Femur (tissue), 1 donor: Measurements from ENCODE around the gene PRKCH.
"Not testable (repeated sequence)": the region's sequence is repeated elsewhere in the genome, so short reads cannot be mapped to it uniquely, and the experiment has no call there.

ENCODE experiments used
- DNase-seq: peaks from one replicate; pipeline ENCODE4 v3.0.0-alpha.2; 2017

PRKCH gene

GRCh38 chr14:61396694-61397093 is 75.3 kb downstream of the PRKCH start:
- DNase-seq, result no peak

GRCh38 chr14:61397615-61398014 is 76.2 kb downstream of the PRKCH start:
- DNase-seq, result no peak

GRCh38 chr14:61398221-61398620 is 76.8 kb downstream of the PRKCH start:
- DNase-seq, result no peak

GRCh38 chr14:61399365-61399764 is 78.0 kb downstream of the PRKCH start:
- no peak for DNase-seq

GRCh38 chr14:61401461-61401860 is 80.1 kb downstream of the PRKCH start:
- no peak for DNase-seq

DNA sequence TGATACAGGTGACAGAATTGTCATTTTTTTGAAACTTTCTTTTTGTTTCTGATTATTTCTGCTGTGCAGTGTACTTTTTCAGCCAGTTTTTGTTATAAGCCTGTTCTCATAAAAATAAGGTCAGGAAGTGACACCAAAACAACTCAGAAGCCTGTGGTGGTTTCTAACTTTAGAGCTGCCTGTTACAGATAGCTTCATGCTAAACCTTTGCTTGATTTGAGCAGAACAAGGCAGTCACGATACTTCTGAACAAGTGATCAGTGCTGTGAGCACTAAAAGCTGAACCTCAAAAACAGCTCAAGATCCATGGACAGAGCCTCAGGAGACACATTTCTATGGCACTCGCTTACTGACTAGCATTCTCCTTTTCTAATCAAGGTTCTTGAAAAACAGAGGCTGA is 82.0 kb downstream of the PRKCH start:
- DNase-seq, result no peak

GRCh38 chr14:61404637-61405036 is 83.3 kb downstream of the PRKCH start:
- DNase-seq, result no peak

DNA sequence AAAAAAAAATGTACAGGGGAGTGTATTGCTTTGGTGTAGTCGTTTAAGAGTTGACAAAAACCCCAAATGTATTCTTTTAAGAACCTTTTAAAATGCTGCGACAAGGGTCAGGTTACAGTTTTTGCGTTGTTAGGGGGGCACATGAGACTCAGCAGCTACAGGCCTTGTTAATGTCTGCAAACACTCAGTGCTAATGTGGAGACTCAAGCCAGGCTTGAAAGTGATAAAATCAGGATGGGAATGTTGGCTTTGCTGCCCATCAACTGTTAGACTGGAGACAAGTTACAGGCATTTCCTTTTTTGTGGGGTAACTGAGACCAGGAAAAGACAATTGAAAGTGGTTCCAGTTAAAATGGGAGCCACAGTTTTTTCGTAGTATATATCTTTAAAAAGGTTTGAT is 84.8 kb downstream of the PRKCH start:
- no peak for DNase-seq

GRCh38 chr14:61406675-61407074 is 85.3 kb downstream of the PRKCH start:
- no peak for DNase-seq

DNA sequence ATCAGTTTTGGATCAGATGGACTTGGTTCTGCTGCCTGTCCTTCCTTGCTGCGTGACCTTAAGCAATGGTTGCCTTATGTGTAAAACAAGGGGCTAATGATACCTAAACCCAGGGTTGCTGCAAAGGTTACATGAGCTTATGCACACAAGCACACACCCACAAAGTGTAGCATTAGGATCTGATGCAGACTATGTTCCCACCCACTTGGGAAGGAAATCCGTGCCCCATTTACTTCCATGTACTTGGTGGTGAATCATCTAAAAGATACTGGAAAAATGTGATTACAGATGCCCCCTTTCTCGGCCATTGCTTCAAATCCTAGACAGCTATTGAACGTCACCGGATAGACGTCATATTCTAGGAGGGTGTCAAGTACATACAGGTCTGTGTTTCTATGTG is 87.1 kb downstream of the PRKCH start:
- DNase-seq, result no peak

GRCh38 chr14:61409782-61410181 is 88.4 kb downstream of the PRKCH start:
- DNase-seq, result no peak

- not testable (repeated sequence) for DNase-seq
Observed at GRCh38 chr14:61415934-61416333, 94.6 kb downstream of the PRKCH start.

DNA sequence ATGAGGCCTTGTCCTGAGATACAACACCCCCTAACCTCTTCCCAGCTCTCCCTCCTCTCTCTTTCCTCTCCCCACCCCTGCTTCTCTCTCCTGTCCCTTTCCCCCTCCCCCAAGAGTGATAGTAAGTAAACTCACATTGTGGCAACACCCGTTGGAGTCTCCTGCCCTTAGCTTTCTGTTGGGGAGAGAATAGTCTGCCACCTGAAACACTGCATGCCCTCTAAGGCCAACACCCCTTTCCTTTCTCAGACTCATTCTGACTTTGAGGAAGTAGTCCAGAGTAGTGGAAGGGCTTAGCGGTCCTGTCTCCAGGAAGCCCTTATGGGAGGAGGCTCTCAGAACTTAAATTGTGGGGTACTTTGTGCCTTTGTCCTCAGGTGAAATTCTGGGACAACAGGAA is 95.2 kb downstream of the PRKCH start:
- DNase-seq, result no peak

- no peak for DNase-seq
Observed at GRCh38 chr14:61417141-61417540, 95.8 kb downstream of the PRKCH start.

GRCh38 chr14:61417883-61418455 is 96.6 kb downstream of the PRKCH start:
- no peak for DNase-seq

- DNase-seq, result no peak
Observed at GRCh38 chr14:61418746-61419145, 97.4 kb downstream of the PRKCH start.

DNA sequence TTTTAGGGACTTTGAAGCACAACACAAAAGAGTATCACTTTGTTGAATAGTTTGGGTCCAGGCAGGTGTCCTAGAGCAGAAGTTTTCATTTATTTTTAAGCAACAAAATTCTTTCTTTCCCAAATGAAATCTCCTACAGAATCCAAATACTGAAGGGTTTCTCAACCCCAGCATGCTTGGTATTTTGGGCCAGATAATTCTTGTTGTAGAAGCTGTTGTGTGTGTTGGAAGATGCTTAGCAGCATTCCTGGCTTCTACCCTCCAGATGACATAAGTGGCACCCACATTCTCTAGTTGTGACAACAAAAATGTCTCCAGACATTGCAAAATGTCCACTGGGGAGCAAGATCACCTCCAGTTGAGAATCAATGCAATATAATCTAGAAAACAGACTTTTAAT is 97.8 kb downstream of the PRKCH start:
- no peak for DNase-seq

DNA sequence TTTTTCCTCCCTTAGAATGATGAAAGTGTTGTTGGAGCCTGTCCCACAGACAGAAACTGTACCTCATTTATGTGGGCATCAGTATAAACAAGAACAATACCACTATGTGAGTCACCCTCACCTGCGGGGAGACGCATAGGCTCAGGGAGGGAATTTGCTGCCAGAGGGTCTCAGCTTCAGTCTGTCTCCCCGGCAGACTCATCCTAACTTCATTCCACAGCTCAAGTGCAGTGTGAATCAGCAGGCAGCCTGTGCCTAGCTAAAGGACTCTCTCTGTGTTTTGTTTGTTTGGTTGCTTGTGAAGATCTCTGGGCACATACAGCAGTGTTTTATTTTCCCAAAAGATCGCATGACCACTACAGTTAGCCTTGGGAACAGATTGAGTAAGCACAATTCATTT is 98.9 kb downstream of the PRKCH start:
- DNase-seq, result no peak

GRCh38 chr14:61421212-61421923 is 100.0 kb downstream of the PRKCH start:
- DNase-seq, result no peak

GRCh38 chr14:61426048-61426447 is 104.7 kb downstream of the PRKCH start:
- no peak for DNase-seq

DNA sequence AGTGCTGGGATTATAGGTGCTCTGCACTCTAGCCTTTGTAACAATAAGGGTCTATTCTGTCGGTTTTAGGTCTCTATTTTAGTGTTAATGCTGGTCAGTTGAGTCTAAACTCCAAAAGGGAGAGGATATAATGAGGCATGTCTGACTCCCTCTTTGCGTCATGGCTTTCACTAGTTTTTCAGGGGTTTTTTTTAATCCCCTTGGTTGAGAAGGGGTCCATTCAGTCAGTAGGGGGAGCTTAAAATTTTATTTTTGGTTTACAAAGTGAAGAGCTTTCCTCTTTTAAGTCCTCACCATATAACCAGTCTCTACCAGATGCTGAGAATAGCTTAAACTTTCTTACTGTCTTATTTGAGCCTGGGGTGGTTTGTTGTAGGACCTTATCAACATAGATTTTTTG is 106.9 kb downstream of the PRKCH start:
- no peak for DNase-seq

- DNase-seq, result no peak
Observed at GRCh38 chr14:61429316-61429715, 107.9 kb downstream of the PRKCH start.

GRCh38 chr14:61430066-61430757 is 108.8 kb downstream of the PRKCH start:
- DNase-seq, result no peak

- DNase-seq, result no peak
Observed at GRCh38 chr14:61433169-61433568, 111.8 kb downstream of the PRKCH start.
